Sigmoid colon (tissue), 4 donors: ENCODE data around the gene HMG20A.

Experiments
- CTCF ChIP-seq, 4 experiments: fragments of 450-650 bp in 3 of 4; fragments of 200-600 bp in 1 of 4; IDR thresholded peaks; one replicate each; pipeline ENCODE4 v1.5.1; 2016 to 2019; ENCODE audit warnings: antibody characterized with exemption in 4 of 4, mild to moderate bottlenecking in 3 of 4, moderate library complexity in 2 of 4
- EP300 ChIP-seq, 4 donors: sonication (generic); formaldehyde crosslinking; IDR thresholded peaks; one replicate each; pipeline ENCODE4 v1.6.1; 2017; ENCODE audit warnings: antibody characterized with exemption in 4 of 4
- POLR2A ChIP-seq, 2 donors: fragments of 450-650 bp; IDR thresholded peaks; one replicate each; pipeline ENCODE4 v1.6.1; 2016; ENCODE audit warnings: antibody characterized with exemption in 2 of 2, mild to moderate bottlenecking in 2 of 2, moderate library complexity in 2 of 2
- POLR2AphosphoS5 ChIP-seq, 4 donors: sonication (generic); formaldehyde crosslinking; IDR thresholded peaks; one replicate each; pipeline ENCODE4 v1.6.1; 2017; ENCODE audit warnings: antibody characterized with exemption in 4 of 4

GRCh38 chr15:77418391-77418965 is 2.2 kb upstream of the HMG20A start:
- no peak for TF ChIP-seq POLR2AphosphoS5 (IDR thresholded peaks at IDR 0.05)
- no peak for TF ChIP-seq POLR2A (IDR thresholded peaks at IDR 0.05)
- TF ChIP-seq CTCF (IDR thresholded peaks at IDR 0.05): no peak
- no peak for TF ChIP-seq EP300 (IDR thresholded peaks at IDR 0.05)
